Hematopoietic multipotent progenitor cell treated with erythropoietin and hydrocortisone succinate and interleukin-3 and kit ligand, for 17 days (in vitro differentiated cells): Measurements from ENCODE around the gene BCAS3.

Source experiments
- DNase-seq: peaks from one replicate; pipeline ENCODE4 v3.0.0-alpha.2; 2015; ENCODE audit warnings: low spot score

BCAS3 gene

GRCh38 chr17:61199431-61200338 is 522.0 kb downstream of the BCAS3 start:
- DNase-seq: no peak

DNA sequence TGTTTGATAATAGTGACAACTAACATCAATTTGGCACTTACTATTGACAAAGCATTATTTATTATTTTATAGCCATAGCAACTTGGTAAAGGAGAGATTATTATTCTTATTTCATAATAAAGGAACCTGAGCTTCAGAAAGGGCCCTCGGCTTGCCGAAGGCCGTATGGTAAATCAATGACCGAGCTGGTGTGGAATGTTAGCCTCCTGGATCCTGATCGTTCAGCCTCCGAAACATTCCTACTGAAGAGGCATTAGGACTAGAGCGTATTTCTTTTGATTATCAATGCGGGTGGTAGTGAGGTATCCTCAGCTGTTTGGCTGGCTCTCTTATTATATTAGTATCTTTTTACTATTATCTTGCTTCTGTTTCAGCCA is 522.7 kb downstream of the BCAS3 start:
- no peak for DNase-seq

DNA sequence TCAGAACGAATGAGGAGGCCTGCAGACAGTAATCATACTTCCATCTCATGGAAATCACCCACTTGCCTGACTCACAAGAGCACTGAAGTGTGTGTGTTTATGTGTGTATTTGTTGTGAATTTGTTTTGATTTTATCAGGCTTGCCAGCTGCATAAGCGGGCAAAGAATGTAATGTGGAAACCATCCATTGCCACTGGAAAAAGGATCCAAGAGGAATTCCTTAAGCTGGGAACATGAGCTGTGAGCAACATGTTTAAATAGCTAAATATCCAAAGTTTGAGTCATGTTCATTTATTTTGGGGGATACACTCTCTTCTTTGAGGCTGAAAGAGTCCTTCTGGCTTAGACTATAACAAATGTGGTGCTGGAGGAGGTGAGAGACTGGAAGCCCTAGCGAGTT is 523.6 kb downstream of the BCAS3 start:
- DNase-seq: no peak

DNA sequence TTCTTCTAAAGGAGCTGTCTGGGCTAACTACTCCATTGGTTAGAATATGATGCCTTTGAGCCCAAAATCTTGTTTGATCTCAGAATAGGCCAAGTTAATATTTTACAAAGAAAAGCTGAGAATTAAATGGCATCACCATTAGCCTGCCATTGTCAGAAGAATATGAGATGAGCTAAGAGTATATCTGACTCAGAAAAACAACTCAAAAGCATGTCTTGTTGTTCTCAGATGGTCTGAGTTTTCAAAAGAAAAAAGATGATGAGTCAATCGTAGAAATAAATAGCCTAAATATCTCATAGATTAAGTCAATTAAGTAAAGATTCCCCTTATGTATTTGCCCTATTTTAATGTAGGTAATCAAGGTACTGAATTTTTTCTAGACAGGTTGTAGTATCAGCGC is 524.9 kb downstream of the BCAS3 start:
- no peak for DNase-seq

DNA sequence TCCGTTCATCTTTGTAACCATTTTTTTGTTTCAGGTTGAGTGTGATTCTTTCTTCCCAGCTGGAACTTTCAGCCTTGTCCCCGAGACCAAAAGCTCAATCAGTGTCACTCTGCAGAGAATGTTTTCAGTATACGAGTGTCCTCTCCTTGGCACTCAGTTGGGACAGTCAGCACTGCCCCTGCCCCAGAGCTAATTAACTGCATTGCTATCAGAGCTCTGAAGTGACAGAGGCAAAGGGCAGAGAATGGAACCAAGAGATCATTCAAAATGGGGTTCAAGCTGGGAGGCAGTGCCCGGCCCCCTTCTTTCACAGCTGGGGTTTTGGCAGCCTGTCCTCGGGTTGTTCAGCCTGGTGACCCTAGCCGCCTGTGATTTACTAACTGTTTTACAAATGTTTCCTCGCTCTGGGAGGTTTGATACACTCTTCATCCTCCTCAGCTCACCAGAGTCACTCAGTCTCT is 526.0 kb downstream of the BCAS3 start:
- DNase-seq: no peak

- no peak for DNase-seq
Measured at GRCh38 chr17:61204456-61204855, 526.8 kb downstream of the BCAS3 start.

GRCh38 chr17:61205401-61205800 is 527.8 kb downstream of the BCAS3 start:
- DNase-seq: no peak

GRCh38 chr17:61205931-61206330 is 528.3 kb downstream of the BCAS3 start:
- DNase-seq: no peak

- DNase-seq: no peak
Measured at GRCh38 chr17:61206922-61207321, 529.3 kb downstream of the BCAS3 start.

GRCh38 chr17:61208301-61209105 is 530.9 kb downstream of the BCAS3 start:
- DNase-seq: no peak

DNA sequence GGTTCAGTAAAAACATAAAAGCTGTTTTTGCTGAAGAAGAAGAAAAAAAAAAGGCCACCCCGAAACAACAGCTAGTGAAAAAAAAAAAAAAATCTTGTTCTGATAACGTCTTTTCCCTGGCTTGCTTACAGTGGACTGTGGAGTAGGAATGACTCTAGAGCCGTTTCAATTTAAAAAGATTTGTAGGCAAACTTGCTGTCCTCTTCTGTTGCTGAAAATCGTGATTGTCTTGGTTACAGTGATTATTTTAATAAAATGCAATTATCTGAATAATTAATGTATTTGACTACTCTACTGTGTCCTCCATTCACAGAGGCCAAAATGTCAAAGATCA is 531.4 kb downstream of the BCAS3 start:
- no peak for DNase-seq

DNA sequence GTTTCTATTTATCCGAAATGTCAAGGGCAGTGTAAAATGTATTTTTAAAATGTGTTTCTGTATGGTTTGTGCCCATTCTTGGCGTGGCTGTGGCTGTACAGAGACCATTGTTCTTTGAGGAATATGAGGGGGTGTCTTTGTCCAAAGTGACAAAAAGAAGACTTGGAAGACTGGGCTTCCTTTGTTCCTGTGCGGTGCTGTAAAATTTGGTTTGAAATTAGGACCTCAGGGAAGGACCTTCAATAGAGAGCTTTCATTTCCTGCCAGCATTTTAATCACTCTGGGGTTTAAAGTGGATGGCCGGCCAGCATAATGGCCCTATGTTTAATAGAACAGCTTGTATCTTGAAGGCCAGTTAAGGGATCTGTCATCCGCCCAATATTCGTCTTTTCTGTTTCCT is 531.9 kb downstream of the BCAS3 start:
- no peak for DNase-seq

DNA sequence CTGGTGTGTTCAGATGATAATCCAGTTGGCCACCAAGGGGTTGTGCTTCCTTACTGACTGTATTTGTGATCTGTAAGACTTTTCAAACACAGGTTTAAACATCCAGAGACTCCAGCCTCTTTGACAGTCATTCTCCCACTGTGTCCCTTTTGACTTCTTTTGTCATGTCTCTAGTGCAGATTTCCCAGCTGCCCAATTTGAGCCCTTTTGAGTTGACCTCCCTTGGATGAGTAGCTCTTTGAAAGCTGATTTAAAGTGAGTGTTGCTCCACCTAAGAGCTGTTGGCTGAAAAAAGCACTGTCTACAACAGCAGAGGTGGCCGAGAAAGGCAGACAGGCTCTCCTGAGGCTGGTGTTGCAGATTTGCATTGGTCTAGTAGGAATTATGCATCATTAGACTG is 533.6 kb downstream of the BCAS3 start:
- DNase-seq: no peak

DNA sequence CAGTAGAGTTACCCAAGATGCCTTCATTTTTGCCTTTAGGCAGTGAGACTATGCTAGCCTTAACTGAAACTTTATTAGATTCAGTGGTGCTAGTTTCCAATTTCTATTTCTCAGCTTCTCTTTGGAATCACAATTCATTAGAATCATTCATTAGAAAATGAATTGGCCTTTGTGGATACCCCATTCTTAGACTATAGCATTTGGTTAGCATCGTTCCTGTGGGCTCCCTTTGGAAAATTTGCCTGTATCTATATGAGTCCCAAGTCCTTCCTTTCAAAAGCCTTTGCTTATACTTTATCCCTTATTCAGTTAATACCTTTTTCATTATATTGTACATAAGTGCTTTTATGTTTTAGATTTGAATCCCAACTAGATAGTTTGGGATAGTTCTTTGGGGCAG is 535.0 kb downstream of the BCAS3 start:
- no peak for DNase-seq

DNA sequence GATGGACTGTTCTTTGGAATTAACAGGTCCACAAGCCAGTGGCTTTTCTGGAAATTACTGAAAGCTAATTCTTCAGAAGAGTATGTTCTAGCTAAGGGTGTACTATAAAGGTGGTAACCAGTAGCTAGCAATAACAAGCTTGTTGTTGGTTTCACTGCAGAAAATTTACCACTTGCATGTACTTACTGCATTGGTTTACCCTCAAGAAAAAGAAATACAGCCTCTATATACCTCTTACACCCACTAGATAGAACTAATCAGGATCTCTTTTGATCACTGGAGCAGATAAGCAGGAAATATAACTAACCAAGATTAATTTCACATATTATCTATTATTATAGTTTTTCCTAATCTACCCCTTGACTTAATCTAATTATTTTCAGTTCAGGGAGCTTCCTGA is 537.1 kb downstream of the BCAS3 start:
- no peak for DNase-seq

GRCh38 chr17:61216066-61216465 is 538.4 kb downstream of the BCAS3 start:
- DNase-seq: no peak

DNA sequence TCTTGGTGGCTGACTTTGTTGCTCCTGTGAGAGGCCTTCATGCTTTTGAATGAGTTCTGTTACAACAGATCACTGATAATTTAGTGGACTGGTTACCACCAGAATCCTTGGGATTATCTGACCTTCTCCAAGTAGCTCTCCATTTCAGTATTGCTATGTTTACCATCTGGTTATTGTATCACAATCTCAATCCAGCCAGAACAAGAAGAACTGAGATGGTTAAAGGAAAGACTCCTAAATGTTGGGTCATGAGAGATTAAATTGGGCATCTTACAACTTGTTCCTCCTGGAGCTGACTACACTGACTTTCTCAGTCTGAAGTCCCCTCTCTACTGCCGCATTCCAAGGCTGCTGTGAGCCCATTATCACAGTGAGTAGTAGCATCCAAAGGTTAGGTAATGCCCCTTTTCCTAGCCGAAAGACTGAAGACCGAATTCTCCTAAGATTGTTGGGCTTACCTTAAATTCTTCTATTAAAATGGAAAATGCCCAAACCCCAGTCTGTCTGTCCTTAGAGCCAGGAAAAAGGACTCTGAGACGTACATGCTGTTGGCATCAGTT is 540.3 kb downstream of the BCAS3 start:
- no peak for DNase-seq

- DNase-seq: no peak
Measured at GRCh38 chr17:61218438-61218837, 540.8 kb downstream of the BCAS3 start.

DNA sequence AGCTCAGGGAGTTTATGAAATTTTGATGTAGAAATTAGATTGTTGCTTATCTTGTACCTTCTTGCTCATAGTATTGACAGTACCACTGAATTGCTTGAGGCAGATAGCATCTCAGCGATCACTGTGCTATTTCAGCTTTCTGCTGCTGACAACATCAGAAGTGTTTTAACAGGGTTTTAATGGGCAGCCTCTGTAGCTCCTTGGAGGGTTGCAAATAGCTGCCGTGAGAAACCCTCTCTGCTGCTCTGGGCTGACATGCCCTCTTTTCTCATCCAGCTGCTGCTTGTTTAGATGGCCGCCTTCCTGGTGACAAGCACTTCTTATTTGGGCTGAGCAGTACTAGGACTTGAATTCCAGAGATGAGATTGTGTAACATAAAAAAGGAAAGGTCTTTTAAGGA is 541.8 kb downstream of the BCAS3 start:
- no peak for DNase-seq

GRCh38 chr17:61221181-61221580 is 543.5 kb downstream of the BCAS3 start:
- no peak for DNase-seq

- DNase-seq: no peak
Measured at GRCh38 chr17:61221597-61222471, 544.2 kb downstream of the BCAS3 start.

DNA sequence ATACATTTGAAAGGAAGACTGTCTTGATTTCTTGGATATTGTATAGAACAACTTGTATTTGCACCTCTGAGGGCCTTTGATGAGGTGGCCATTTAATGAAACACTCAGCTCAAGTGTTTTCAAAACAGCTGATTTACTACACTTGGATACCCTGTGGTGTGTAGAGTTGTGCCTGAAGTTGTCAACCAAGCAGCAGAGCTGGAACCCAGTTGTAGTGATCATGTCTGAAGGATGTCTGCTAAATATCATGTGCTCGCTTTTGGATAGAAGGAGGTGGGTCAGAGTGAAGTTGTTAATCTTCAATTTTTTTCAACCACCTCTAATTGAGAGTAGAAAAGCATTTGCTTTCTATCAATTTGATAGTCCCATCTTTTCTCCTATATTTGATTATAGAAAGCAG is 546.1 kb downstream of the BCAS3 start:
- DNase-seq: no peak
